ENCODE results near the gene TMPRSS2. TPM values are rescaled to one million over a fixed set of nuclear protein-coding genes. Genes with fewer than 3 reads are reported as not detected.

TMPRSS2 gene
- total and polyA plus RNA-seq, 2 donors from 2014 or later: 32.8 to 55.0 TPM

DNA sequence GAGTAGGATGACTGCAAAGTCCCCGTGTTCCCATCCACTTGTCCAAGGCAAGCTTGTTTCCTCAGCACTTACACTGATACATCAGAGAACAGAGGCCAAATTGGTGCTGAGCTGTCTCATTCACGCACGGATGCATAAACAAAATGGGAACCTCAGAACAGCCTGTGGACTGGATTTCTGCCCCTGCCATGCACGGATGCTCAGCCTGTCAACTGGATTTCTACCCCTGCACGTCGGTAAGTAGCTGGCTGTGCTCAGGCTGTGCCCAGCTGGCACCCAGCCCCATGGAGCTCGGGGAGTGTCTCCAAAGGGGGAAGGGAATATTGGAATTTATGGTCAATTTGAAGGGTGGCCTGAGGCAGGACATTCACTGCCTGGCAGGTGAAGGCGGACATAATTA lies 40.8 kb upstream of the TMPRSS2 start:
- H3K9me3 ChIP-seq (ENCODE audit: control insufficient read depth in 2 of 3, insufficient read depth in 1 of 3, low read length in 3 of 3): no peaks in the 10 kb centered on the region
- FAIRE-seq (no peak), DNase-seq (peak in 2 of 5 donors; percentile 10 to 62)
- no peak overlapping the region for H3K27ac ChIP-seq (ENCODE audit: low read depth in 2 of 2, low read length in 2 of 2)
- no peak overlapping the region for H3K4me3 ChIP-seq (ENCODE audit: low read length in 3 of 3)
- peaks cover 0 to 8% (median 0%) of the 10 kb centered on the region in 3 donors for H3K4me1 ChIP-seq (ENCODE audit: control insufficient read depth in 2 of 3, insufficient read depth in 2 of 3, low read depth in 1 of 3, low read length in 3 of 3)
- H3K27me3 ChIP-seq (ENCODE audit: control insufficient read depth, insufficient read depth, low read length): no peaks in the 10 kb centered on the region
- no peak overlapping the region for H3K9ac ChIP-seq (ENCODE audit: low read length in 3 of 3)
- intact Hi-C loops (cut with DNase I): no loop called here
- H3K36me3 ChIP-seq (ENCODE audit: control insufficient read depth in 2 of 3, insufficient read depth in 3 of 3, low read length in 3 of 3): no peaks in the 10 kb centered on the region
- no peak for TF ChIP-seq CTCF (IDR thresholded peaks at IDR 0.05; ENCODE audit: borderline replicate concordance, extremely low read depth, insufficient read depth)

DNA sequence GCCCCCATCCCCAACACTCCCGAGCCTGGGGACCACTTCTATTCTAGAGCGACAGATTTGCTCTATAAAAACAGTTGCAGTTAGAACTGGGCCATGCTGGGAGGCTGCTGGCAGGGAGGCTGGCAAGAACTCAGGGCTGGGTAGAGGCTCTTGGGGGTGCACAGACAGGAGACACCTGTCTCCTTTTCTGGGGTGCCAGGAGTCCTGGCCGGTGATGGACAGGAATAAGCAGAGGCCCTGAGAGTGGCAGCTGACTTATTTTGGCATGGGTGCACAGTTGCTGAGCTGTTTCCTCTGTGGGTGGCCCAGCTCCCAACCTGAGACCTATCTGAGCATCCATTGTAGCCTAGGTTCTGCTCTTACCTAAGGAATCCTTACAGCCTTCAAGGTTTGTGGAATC lies 39.2 kb upstream of the TMPRSS2 start:
- no peak overlapping the region for H3K27ac ChIP-seq (ENCODE audit: low read depth in 2 of 2, low read length in 2 of 2)
- FAIRE-seq: no peak
- H3K9ac ChIP-seq (ENCODE audit: low read length in 3 of 3): no peak overlapping the region
- intact Hi-C loops (cut with DNase I): no loop called here
- peak in 1 of 5 donors; percentile 30 for DNase-seq
- H3K4me3 ChIP-seq (ENCODE audit: low read length in 3 of 3): no peak overlapping the region
- H3K36me3 ChIP-seq (ENCODE audit: control insufficient read depth in 2 of 3, insufficient read depth in 3 of 3, low read length in 3 of 3): no peaks in the 10 kb centered on the region
- TF ChIP-seq CTCF (IDR thresholded peaks at IDR 0.05; ENCODE audit: borderline replicate concordance, extremely low read depth, insufficient read depth): no peak
- H3K27me3 ChIP-seq (ENCODE audit: control insufficient read depth, insufficient read depth, low read length): no peaks in the 10 kb centered on the region
- peaks cover 0 to 8% (median 0%) of the 10 kb centered on the region in 3 donors for H3K4me1 ChIP-seq (ENCODE audit: control insufficient read depth in 2 of 3, insufficient read depth in 2 of 3, low read depth in 1 of 3, low read length in 3 of 3)
- no peaks in the 10 kb centered on the region for H3K9me3 ChIP-seq (ENCODE audit: control insufficient read depth in 2 of 3, insufficient read depth in 1 of 3, low read length in 3 of 3)

DNA sequence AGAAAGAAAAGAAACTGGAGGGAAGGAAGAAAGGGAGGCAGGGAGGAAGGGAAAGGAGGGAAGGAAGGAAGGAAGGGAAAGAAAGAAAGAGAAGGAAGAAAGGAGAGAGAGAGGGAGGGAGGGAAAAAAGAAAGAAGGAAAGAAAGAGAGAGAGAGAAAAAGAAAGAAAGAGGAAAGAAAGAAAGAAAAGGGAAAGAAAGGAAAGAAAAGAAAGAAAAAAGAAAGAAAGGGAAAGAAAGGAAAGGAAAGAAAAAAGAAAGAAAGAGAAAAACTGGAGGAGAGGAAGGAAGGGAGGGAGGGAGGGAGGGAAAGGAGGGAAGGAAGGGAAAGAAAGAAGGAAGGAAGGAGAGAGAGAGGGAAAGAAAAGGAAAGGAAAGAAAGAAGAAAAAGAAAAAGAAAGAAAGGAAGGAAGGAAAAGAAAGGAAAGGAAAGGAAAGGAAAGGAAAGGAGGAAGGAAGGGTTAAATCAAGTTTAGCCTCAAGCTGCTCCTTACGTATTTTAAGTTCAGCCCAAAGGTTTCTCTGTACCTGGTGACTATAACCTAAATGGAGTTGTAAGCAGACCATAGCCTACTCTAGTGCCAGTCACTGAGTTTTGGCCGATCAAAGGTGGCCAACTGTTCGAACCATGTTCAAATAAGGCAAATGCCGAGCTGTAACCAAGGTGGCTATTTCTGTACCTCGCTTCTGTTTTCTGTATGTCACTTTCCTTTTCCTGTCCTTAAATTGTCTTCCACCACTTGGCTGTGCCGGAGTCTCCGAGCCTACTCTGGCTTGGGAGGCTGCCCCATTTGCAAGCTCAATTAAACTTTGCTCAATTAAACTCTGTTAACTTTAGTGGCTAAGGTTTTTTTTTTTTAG lies 37.8 kb upstream of the TMPRSS2 start:
- Histone ChIP-seq H3K27me3 (ENCODE audit: control insufficient read depth, insufficient read depth, low read length) (no peaks in the 10 kb centered on the region), H3K27ac (ENCODE audit: low read depth in 2 of 2, low read length in 2 of 2) (no peak overlapping the region), H3K4me3 (ENCODE audit: low read length in 3 of 3) (peak overlapping the region in 1 of 3 donors; percentile 38), H3K4me1 (ENCODE audit: control insufficient read depth in 2 of 3, insufficient read depth in 2 of 3, low read depth in 1 of 3, low read length in 3 of 3) (peaks cover 0 to 8% (median 0%) of the 10 kb centered on the region in 3 donors), H3K9ac (ENCODE audit: low read length in 3 of 3) (peak overlapping the region in 1 of 3 donors; percentile 34), H3K9me3 (ENCODE audit: control insufficient read depth in 2 of 3, insufficient read depth in 1 of 3, low read length in 3 of 3) (no peaks in the 10 kb centered on the region), H3K36me3 (ENCODE audit: control insufficient read depth in 2 of 3, insufficient read depth in 3 of 3, low read length in 3 of 3) (no peaks in the 10 kb centered on the region)
- DNase-seq (no peak), FAIRE-seq (no peak)
- TF ChIP-seq CTCF (IDR thresholded peaks at IDR 0.05; ENCODE audit: borderline replicate concordance, extremely low read depth, insufficient read depth): no peak
- intact Hi-C loops (cut with DNase I): no loop called here

All from kidney (tissue), 14 donors.